Embryonic facial prominence (tissue), 1 donor: ENCODE data around the gene DHX30.
"Not testable (repeated sequence)": the region's sequence is repeated elsewhere in the genome, so short reads cannot be mapped to it uniquely, and the experiment has no call there.

Experiments
- DNase-seq: peaks from one replicate; pipeline ENCODE4 v3.0.0-alpha.2; 2016; ENCODE audit errors: extremely low spot score

DHX30 gene, protein sequence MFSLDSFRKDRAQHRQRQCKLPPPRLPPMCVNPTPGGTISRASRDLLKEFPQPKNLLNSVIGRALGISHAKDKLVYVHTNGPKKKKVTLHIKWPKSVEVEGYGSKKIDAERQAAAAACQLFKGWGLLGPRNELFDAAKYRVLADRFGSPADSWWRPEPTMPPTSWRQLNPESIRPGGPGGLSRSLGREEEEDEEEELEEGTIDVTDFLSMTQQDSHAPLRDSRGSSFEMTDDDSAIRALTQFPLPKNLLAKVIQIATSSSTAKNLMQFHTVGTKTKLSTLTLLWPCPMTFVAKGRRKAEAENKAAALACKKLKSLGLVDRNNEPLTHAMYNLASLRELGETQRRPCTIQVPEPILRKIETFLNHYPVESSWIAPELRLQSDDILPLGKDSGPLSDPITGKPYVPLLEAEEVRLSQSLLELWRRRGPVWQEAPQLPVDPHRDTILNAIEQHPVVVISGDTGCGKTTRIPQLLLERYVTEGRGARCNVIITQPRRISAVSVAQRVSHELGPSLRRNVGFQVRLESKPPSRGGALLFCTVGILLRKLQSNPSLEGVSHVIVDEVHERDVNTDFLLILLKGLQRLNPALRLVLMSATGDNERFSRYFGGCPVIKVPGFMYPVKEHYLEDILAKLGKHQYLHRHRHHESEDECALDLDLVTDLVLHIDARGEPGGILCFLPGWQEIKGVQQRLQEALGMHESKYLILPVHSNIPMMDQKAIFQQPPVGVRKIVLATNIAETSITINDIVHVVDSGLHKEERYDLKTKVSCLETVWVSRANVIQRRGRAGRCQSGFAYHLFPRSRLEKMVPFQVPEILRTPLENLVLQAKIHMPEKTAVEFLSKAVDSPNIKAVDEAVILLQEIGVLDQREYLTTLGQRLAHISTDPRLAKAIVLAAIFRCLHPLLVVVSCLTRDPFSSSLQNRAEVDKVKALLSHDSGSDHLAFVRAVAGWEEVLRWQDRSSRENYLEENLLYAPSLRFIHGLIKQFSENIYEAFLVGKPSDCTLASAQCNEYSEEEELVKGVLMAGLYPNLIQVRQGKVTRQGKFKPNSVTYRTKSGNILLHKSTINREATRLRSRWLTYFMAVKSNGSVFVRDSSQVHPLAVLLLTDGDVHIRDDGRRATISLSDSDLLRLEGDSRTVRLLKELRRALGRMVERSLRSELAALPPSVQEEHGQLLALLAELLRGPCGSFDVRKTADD

DNA sequence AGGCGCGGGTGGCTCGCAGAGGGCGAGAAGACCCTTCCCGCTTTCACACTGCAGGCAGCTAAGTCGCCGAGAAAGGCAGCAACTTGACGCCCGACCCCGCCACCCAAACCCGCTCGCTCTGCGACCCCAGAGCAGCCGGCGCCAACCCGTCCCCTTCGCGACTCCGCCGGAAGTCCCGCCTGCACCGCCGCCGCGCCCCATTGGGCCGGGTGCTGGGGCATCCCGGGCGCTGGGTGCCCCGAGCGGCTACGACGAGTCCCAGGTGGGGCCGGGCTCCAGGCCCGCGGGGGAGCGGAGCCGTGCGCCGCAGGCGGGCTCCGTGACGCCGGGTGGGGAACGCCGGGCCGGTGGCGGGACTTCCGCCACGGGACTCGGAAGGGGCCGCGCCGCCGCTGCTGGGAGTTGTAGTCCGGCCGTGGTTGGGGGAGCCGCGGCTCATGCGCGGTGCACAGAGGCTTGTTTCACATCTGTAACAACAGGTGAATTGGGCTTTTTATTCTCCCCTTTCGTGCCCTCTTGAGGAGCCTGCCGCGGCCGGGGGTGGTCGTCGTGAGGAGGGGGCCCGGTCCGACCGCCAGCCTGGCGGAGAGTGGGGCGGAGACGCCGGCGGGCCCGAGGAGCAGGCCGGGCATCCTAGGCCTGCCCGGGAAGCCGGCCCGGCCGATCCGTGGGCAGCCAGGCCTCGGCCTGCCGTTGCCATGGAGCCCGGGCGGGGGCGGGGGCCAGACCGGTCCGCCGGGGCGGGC lies at the start of gene DHX30:
Gene DHX30 (plus strand): TSS at position 405 of the 746 bp plus-strand sequence. CDS start 7,546 bp downstream, outside the sequence.
- DNase-seq, result peak; percentile 63

DNA sequence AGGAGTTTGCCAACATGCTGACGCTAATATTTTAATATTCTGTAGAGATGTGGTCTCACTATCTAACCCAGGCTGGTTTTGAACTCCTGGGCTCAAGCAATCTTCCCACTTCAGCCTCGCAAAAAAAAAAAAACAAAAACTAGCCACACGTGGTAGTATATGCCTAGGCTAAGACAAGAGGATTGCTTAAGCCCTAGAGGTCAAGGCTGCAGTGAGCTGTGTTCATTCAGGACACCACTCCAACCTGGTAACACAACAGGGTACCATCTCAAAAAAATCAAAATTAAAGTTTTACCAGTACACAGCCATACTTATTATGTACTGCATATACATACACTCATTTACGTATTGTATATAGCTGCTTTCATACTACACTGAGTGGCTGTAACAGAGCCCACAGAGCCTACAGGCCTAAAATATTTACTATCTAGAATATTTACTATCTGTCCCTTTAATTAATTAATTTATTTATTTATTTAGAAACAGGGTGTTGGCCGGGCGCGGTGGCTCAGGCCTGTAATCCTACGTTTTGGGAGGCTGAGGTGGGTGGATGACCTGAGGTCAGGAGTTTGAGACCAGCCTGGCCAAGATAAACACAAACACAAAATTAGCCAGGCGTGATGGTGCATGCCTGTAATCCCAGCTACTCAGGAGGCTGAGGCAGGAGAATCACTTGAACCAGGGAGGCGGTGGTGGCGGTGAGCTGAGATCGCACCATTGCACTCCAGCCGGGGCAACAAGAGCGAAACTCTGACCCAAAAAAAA lies 44.5 kb upstream of the DHX30 start:
- DNase-seq, result no peak

DNA sequence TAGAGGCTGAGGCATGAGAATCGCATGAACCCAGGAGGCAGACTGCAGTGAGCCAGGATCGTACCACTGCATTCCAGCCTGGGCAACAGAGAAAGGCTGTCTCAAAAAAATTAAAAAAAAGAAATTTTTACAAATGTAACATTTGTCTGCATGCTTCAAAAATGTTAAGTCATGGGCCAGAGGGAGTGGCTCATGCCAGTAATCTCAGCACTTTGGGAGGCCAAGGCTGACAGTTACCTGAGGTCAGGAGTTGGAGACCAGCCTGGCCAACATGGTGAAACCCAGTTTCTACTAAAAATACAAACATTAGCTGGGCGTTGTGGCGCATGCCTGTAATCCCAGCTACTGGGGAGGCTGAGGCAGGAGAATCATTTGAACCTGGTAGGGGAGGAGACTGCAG lies 42.7 kb upstream of the DHX30 start:
- not testable (repeated sequence) for DNase-seq

DNA sequence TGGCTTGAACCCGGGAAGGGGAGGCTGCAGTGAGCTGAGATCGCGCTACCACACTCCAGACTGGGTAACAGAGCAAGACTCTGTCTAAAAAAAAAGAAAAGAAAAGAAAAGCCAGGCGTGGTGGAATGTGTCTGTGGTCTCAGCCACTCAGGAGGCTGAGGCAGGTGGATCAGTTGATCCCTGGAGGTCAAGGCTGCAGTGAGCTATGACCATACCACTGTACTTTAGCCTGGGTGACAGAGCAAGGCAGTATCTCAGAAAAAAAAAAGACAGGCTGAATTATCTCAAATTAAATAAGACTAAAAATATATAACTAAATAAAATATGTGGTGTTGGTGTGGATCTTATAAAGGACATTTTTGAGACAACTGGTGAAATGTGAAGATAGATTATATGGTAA lies 41.9 kb upstream of the DHX30 start:
- no peak for DNase-seq

DNA sequence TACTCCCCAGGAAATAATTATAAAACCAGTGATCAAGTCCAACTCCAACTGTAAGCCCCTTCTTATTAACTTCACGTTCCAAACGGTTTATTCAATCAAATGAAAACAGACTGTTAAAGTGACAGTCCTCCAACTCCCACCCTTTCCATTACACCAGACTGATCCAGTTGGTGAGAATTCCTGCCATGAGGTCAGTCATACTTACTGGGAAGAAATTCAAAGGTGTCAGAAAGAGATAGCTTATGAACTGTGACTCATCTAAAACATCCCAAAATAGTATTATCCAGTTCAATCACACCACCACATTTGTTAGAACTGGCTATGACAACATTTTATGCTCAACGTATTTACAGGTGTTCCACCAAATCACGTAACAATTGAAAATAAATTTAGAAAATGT lies 40.7 kb upstream of the DHX30 start:
- no peak for DNase-seq

DNA sequence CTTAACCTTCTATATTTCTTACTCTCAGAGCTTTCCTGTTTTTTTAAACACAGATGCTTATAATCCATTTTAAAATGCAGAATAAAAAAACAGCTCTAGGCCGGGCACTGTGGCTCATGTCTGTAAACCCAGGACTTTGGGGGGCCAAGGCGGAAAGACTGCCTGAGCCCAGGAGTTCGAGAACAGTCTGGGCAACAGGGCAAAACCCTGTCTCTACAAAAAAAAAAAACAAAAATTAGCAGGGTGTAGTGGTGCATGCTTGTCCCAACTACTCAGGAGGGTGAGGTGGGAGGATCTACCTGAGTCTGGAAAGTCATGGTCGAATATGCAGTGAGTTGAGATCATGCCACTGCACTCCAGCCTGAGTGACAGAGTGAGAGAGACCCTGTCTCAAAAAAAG lies 36.8 kb upstream of the DHX30 start:
- DNase-seq, result no peak

DNA sequence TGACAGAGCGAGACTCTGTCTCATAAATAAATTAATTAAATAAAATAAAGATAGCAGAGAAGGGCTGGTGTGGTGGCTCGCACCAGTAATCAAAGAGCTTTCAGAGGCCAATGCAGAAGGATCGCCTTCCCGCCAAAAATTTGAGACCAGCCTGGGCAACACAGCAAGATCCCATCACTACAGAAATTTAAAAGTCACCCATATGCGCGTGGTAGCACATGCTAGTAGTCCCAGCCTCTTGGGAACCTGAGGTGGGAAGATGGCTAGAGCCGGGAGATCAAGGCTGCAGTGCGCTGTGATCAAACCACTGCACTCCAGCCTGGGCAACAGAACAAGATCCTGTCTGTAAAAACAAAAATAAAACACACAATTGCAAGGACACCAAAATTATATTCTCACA lies 30.9 kb upstream of the DHX30 start:
- no peak for DNase-seq

DNA sequence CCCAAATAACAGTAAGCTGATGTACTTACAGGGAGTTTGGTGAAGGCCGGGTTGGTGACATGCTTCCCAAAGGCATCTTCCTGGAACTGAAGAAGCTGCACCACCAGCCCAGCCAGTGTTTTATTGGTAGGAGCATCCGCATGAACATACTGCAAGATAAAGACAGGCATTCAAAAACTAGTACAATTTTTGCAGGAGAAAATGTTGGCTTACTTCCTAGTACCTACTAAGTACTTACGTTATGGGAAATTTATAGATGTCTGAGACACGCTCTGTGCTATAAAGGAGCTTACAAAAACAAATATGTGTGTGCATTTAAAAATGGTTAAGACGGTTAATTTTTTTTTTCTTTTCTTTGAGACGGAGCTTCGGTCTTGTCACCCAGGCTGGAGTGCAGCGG lies 30.1 kb upstream of the DHX30 start:
- no peak for DNase-seq

DNA sequence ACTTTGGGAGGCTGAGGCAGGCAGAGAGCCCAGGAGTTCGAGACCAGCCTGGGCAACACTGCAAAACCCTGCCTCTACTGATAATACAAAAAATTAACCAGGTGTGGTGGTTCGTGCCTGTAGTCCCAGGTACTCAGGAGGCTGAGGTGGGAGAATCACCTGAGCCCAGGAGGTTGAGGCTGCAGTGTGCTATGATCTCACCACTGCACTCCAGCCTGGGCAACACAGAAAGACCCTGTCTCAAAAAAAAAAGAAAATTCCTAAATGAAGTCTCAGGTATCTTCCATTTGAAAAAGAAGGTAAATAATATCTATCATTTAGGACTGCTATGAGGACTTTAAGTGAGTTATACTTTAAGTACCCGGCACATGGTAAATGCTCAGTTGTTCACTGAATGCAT lies 24.2 kb upstream of the DHX30 start:
- no peak for DNase-seq

DNA sequence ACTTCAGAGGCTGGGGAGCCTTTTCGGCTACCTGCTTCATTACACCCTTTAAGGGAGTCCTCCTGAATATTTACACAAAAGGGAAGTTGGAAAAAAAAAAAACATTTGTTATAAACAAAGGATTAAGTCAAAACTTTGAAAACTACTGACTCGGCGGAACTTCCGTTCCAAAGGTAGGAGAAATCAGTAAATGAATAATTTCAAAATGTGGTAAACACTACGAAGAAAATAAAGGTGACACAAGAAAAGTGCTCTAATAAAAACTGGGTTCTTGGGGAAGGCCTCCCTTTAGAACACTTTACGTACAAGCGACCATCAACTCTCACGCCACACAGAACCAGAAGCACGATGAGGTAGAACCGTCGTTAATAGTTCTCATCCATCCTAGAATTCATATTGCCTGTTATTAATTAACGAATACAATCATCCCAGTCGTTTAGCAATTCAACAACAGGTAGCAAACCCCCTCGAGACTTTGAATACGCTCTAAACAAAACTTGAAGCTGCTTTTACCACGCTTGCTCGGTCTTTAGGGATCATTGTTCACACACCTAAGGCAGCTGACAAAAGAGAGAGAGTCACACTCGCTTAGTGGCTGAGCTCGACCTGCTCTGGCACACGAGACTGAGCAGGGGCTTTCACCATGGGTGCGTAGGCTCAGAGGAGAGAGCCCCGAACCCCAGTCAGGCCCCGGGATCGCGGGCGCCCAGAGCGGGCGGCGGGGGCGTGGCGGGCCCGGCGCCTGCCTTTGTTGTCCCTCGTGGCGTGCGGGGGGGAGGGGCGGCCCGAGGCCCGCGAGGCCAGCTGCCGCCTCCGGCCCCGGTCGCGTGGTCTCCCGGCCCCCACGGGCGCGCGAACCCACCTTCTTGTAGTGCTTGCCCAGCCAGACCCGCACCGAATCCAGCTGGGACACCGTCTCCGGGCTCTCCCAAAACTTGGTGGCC lies 21.9 kb upstream of the DHX30 start:
- no peak for DNase-seq

DNA sequence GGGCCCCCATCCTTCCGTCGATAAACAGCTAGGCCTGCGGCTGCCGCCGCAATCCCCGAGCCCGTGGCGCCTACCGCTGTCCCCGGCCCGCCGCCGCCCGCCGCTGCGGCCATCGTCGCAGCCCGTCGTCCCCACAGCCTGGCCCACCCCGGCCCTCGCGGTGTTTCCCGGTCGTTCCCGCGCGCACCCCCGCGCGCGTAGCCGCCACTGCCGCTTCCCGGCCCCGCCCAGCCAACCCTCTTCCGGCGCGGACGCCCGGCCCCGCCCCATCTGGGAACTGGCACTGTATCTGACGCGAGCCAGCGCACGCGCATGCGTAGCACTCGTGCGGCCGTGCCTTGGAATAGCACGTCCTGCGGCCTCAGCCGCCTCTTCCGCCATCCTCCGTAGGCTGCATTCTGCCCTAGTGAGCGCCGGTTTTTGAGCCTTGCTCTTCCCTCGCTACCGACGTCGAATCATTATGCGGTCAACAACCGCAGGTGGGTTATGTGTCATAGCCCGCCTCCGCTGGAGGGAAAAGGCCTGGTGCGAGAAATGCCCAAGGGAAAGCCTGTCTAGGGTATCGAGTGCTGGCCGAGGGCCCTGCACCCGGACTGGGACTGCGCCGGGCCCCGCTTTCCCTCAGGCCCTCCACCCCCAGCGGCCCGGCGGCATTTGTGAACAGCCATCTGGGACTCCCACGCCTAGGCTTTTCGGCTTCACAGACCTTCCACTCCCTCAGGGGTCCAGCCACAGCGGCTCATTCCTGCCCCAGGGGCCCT lies 21.1 kb upstream of the DHX30 start, which contains the start of gene SMARCC1:
Gene SMARCC1 (minus strand): TSS at position 209 of the 761 bp plus-strand sequence. CDS start 96 bp downstream, at position 113.
- peak; percentile 91 for DNase-seq

DNA sequence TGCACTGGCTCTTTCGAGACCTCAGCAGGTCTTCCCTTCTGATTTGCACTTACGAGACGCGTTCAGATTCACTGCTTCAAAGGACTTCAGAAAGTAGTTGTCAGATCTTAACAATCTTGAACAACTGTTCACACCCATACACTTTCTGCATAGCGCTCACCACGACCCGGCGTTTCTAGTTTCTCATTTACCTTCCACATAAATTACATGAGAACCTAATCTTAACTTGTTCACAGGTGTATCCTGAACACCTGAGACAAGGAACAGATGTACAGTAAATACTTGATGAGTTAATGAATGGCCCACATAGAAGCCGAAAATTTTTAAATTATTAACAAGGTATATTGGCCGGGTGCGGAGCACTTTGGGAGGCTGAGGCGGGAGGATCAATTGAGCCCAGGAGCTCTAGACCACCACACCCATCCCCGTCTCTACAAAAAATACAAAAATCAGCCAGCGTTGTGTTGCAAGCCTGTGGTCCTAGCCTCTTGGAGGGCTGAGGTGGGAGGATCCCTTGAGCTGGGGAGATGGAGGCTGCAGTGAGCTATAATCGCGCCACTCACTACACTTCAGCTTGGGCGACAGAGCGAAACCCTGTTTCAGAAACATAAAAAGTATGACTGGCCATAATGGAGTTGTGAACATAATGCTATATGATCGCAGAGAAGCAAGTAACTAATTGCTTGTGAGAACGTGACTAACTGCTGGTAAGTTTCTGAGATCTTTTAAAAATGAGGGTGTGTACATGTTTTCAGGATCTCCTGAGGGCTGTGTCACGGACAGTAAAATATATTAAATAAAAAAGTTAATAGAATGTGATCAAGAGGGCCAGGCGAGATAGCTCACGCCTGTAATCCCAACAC lies 20.3 kb upstream of the DHX30 start:
- DNase-seq, result no peak

DNA sequence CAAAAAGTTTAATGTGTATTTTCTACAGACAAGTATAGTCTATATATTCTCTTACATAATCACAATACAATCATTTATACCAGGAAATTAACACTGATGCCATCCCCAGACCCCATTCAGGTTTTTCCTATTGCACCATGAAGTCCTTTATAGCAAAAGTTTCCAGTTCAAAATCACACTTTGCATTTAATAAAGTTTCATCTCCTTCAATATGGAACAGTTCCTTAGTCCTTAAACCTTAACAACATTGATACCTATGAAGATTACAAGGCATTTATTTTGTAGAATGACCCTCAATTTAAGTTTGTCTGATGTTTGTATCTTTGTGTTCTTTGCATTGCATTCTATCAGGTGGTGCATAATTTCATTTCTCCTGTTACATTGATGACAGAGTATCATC lies 19.3 kb upstream of the DHX30 start:
- no peak for DNase-seq

DNA sequence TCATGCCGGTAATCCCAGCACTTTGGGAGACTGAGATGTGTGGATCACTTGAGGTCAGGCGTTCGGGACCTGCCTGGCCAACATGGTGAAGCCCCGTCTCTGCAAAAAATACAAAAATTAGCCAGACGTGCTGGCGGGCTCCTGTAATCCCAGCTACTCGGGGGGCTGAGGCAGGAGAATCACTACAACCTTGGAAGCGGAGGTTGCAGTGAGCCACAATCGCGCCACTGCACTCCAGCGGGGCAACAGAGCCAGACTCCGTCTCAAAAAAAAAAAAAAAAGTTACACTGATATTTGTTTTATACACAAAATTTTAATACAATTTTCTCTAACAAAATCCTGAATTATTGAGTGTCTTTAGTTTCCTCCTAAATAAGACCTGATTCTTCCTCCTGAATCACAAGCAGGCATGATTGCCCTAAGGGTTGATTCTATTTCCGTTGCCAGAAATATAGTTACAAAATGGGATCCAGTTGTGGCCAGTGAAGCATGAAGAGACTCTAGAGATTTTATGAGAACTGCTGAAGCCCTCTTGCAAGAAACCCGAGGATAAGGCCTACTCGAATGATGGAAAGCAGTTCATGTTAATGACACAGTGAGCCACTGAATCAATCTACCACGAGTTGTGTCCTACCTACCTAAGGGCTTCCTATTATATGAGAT lies 11.6 kb upstream of the DHX30 start:
- DNase-seq, result no peak

DNA sequence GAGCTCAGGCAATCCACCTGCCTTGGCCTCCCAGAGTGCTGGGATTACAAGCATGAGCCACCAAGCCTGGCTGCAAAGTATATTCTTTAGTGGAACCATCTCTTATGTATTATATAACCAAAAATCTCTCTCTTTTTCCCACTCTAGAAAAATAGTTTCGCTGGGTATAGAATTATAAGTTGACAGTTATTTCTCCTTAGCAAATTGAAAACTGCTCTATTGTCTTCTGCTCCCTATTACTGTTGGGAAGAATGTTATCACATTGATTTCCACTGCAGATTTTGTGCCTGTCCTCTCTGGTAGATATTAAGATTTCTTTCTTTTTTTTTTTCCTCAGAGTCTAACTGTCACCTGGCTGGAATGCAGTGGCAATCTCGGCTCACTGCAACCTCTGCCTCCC lies 10.2 kb upstream of the DHX30 start:
- DNase-seq, result no peak

DNA sequence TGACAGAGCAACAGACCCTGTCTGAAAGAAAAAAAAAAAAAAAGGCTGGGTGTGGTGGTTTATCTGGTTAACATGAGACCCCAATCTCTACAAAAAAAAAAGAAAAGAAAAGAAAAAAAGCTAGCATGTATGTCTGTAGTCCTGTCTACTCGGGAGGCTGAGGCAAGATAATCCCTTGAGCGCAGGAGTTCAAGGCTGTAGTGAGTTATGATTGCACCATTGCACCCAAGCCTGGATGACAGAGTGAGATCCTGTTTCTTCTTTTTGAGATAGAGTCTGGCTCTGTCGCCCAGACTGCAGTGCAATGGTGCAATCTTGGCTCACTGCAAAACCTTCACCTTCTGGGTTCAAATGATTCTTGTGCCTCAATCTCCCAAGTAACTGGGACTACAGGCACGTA lies 8.4 kb upstream of the DHX30 start:
- no peak for DNase-seq

DNA sequence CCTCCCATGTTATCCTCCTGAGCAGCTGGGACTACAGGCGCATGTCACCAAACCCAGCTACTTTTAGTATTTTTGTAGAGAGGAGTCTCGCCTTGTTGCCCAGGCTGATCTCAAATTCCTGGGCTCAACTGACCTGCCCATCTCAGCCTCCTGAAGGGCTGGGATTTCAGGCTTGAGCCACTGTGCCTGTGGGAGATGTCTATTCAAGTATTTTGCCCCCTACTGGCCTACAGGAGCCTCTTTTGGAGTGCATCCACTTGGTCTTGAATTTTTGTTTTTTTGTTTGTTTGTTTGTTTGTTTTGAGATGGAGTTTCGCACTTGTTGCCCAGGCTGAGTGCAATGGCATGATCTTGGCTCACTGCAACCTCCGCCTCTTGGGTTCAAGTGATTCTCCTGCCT lies 3.2 kb upstream of the DHX30 start:
- DNase-seq, result no peak
